Mesodermal cell (in vitro differentiated cells): ENCODE measurements around the gene AP3B2.
"Not testable (repeated sequence)": the region's sequence is repeated elsewhere in the genome, so short reads cannot be mapped to it uniquely, and the experiment has no call there.

ENCODE experiments used
- H3K27ac ChIP-seq: 2 replicates; pipeline ENCODE4 v1.7.0; 2013; ENCODE audit warnings: mild to moderate bottlenecking, low read depth, low read length, moderate library complexity; ENCODE audit not compliant: severe bottlenecking
- H3K36me3 ChIP-seq: 2 replicates; pipeline ENCODE4 v1.7.1; 2013; ENCODE audit warnings: mild to moderate bottlenecking, low read length, moderate library complexity; ENCODE audit not compliant: control insufficient read depth, insufficient read depth
- H3K4me1 ChIP-seq: one replicate; pipeline ENCODE4 v1.7.1; 2013; ENCODE audit warnings: mild to moderate bottlenecking, low read length; ENCODE audit not compliant: insufficient read depth, control insufficient read depth, poor library complexity, severe bottlenecking
- H3K4me3 ChIP-seq: 2 replicates; pipeline ENCODE4 v1.7.0; 2013; ENCODE audit warnings: low read length, control low read depth, mild to moderate bottlenecking; ENCODE audit not compliant: insufficient read depth, poor library complexity, severe bottlenecking; ENCODE audit errors: extremely low read depth
- H3K9me3 ChIP-seq: 2 replicates; pipeline ENCODE4 v1.7.1; 2013; ENCODE audit warnings: mild to moderate bottlenecking, low read length, moderate library complexity; ENCODE audit not compliant: control insufficient read depth
- WGBS, 2 experiments: methylation state at CpG; one replicate each; pipeline ENCODE4 v1.1.5; 2013; ENCODE audit warnings: missing lambda C conversion rate in 2 of 2; ENCODE audit not compliant: insufficient coverage in 2 of 2; 5-methylcytosine and 5-hydroxymethylcytosine counted together

The AP3B2 gene

GRCh38 chr15:82731527-82731926 is 21.9 kb upstream of the AP3B2 start:
- Histone ChIP-seq H3K4me3 (no peak overlapping the region), H3K4me1 (no peaks in the 10 kb centered on the region), H3K36me3 (no peaks in the 10 kb centered on the region), H3K9me3 (no peaks in the 10 kb centered on the region), H3K27ac (no peak overlapping the region)
- WGBS, 2 experiments = 100% methylated on average over 1 of the region's 2 CpGs

- Histone ChIP-seq H3K36me3 (no peaks in the 10 kb centered on the region), H3K4me1 (no peaks in the 10 kb centered on the region), H3K27ac (no peak overlapping the region), H3K9me3 (no peaks in the 10 kb centered on the region), H3K4me3 (no peak overlapping the region)
- 82 to 84% methylated on average over 9 to 11 of the region's 11 CpGs for WGBS, 2 experiments
Observed at GRCh38 chr15:82730022-82730530, 20.4 kb upstream of the AP3B2 start.

GRCh38 chr15:82726816-82727215 is 17.1 kb upstream of the AP3B2 start:
- H3K4me1 ChIP-seq = no peaks in the 10 kb centered on the region
- H3K27ac ChIP-seq = no peak overlapping the region
- no peaks in the 10 kb centered on the region for H3K9me3 ChIP-seq
- 96 to 97% methylated on average over 8 to 10 of the region's 10 CpGs for WGBS, 2 experiments
- H3K36me3 ChIP-seq = no peaks in the 10 kb centered on the region
- H3K4me3 ChIP-seq = no peak overlapping the region

GRCh38 chr15:82715003-82715402 is 5.3 kb upstream of the AP3B2 start:
- H3K4me1 ChIP-seq = peaks cover 4% of the 10 kb centered on the region
- no peak overlapping the region for H3K4me3 ChIP-seq
- no peaks in the 10 kb centered on the region for H3K9me3 ChIP-seq
- no peak overlapping the region for H3K27ac ChIP-seq
- no peaks in the 10 kb centered on the region for H3K36me3 ChIP-seq
- WGBS, 2 experiments = 79 to 95% methylated on average over 3 to 4 of the region's 4 CpGs

GRCh38 chr15:82714016-82714415 is 4.3 kb upstream of the AP3B2 start:
- H3K27ac ChIP-seq = no peak overlapping the region
- H3K9me3 ChIP-seq = no peaks in the 10 kb centered on the region
- no peak overlapping the region for H3K4me3 ChIP-seq
- H3K36me3 ChIP-seq = no peaks in the 10 kb centered on the region
- H3K4me1 ChIP-seq = peaks cover 4% of the 10 kb centered on the region
- 81 to 93% methylated on average over 3 of the region's 3 CpGs for WGBS, 2 experiments

- H3K27ac ChIP-seq = no peak overlapping the region
- 74 to 83% methylated on average over 1 to 2 of the region's 3 CpGs for WGBS, 2 experiments
- no peak overlapping the region for H3K4me3 ChIP-seq
Observed at GRCh38 chr15:82712036-82712435, 2.4 kb upstream of the AP3B2 start.

GRCh38 chr15:82710926-82711490 is 1.3 kb upstream of the AP3B2 start:
- Histone ChIP-seq H3K9me3 (no peaks in the 10 kb centered on the region), H3K36me3 (no peaks in the 10 kb centered on the region), H3K27ac (no peak overlapping the region), H3K4me1 (peaks cover 4% of the 10 kb centered on the region), H3K4me3 (no peak overlapping the region)
- 95 to 96% methylated on average over 24 to 26 of the region's 26 CpGs for WGBS, 2 experiments

More at GRCh38 chr15:82712036-82712435, 2.4 kb upstream of the AP3B2 start:
- peaks cover 4% of the 10 kb centered on the region for H3K4me1 ChIP-seq
- H3K36me3 ChIP-seq = no peaks in the 10 kb centered on the region
- H3K9me3 ChIP-seq = no peaks in the 10 kb centered on the region

- Histone ChIP-seq H3K4me3 (peak overlapping the region; percentile 66), H3K36me3 (no peaks in the 10 kb centered on the region), H3K9me3 (no peaks in the 10 kb centered on the region), H3K4me1 (peaks cover 4% of the 10 kb centered on the region), H3K27ac (no peak overlapping the region)
- 39 to 47% methylated on average over 6 to 7 of the region's 14 CpGs for WGBS, 2 experiments
Observed at GRCh38 chr15:82710208-82710555, 507 bp upstream of the AP3B2 start.

GRCh38 chr15:82709081-82709420 is 624 bp downstream of the AP3B2 start:
- no peak overlapping the region for H3K27ac ChIP-seq
- peaks cover 4% of the 10 kb centered on the region for H3K4me1 ChIP-seq
- peak overlapping the region; percentile 66 for H3K4me3 ChIP-seq
- no peaks in the 10 kb centered on the region for H3K9me3 ChIP-seq
- H3K36me3 ChIP-seq = no peaks in the 10 kb centered on the region
- WGBS, 2 experiments = 0 to 2% methylated on average over 6 to 10 of the region's 15 CpGs

GRCh38 chr15:82705856-82706255 is 3.8 kb downstream of the AP3B2 start:
- not testable (repeated sequence) for H3K4me1 ChIP-seq, H3K4me3 ChIP-seq, H3K9me3 ChIP-seq, H3K27ac ChIP-seq, H3K36me3 ChIP-seq
- 90 to 92% methylated on average over 6 to 7 of the region's 8 CpGs for WGBS, 2 experiments

- H3K9me3 ChIP-seq = no peaks in the 10 kb centered on the region
- H3K4me3 ChIP-seq = no peak overlapping the region
- H3K4me1 ChIP-seq = no peaks in the 10 kb centered on the region
- WGBS, 2 experiments = 60 to 74% methylated on average over 7 to 9 of the region's 11 CpGs
- no peak overlapping the region for H3K27ac ChIP-seq
- no peaks in the 10 kb centered on the region for H3K36me3 ChIP-seq
Observed at GRCh38 chr15:82699726-82700125, 9.9 kb downstream of the AP3B2 start.
